Lower leg skin (tissue), 3 donors: ENCODE measurements around the gene DAGLA.

Experiments used
- CTCF ChIP-seq, 3 donors: fragments of 450-650 bp; IDR thresholded peaks; one replicate each; pipeline ENCODE4 v1.5.1; 2016; ENCODE audit warnings: antibody characterized with exemption in 3 of 3, mild to moderate bottlenecking in 3 of 3, moderate library complexity in 2 of 3
- POLR2A ChIP-seq, 2 donors: fragments of 450-650 bp; IDR thresholded peaks; one replicate each; pipeline ENCODE4 v1.6.1; 2016 to 2017; ENCODE audit warnings: antibody characterized with exemption in 2 of 2, mild to moderate bottlenecking in 1 of 2, moderate library complexity in 1 of 2

- TF ChIP-seq CTCF (IDR thresholded peaks at IDR 0.05) (no peak), POLR2A (IDR thresholded peaks at IDR 0.05) (no peak)
Observed at GRCh38 chr11:61737636-61738386, 57.6 kb downstream of the DAGLA start.
